NCI-H345 treated with DMSO at 0.1 percent for 48 hours (cell line): ENCODE results near the gene MLANA.
A peak's percentile ranks its signal among the peaks of the same experiment; 100 is the strongest.

ENCODE experiments used
- DNase-seq: peaks from one replicate; lab custom pipeline; 2025; ENCODE audit not compliant: unreplicated experiment; lab: John Stamatoyannopoulos, UW

The MLANA gene, protein sequence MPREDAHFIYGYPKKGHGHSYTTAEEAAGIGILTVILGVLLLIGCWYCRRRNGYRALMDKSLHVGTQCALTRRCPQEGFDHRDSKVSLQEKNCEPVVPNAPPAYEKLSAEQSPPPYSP

DNA sequence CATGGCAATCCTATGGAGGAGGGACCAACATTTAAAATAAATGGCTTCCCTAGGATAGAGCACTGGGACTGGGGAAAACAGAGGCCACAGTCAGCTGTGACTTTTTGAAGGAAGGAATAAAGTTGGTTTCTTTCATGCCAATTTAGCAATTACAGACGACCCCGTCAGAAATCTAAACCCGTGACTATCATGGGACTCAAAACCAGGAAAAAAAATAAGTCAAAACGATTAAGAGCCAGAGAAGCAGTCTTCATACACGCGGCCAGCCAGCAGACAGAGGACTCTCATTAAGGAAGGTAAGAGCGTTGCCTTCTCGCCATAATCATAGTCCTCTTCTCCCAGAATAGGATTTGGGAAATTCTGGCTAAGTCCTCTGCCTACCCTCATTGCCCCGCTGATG lies at the start of gene MLANA:
Gene MLANA, plus strand, starts transcription at position 249 of the 400 bp plus-strand sequence. CDS start 1,586 bp downstream, outside the sequence.
- DNase-seq = no peak

DNA sequence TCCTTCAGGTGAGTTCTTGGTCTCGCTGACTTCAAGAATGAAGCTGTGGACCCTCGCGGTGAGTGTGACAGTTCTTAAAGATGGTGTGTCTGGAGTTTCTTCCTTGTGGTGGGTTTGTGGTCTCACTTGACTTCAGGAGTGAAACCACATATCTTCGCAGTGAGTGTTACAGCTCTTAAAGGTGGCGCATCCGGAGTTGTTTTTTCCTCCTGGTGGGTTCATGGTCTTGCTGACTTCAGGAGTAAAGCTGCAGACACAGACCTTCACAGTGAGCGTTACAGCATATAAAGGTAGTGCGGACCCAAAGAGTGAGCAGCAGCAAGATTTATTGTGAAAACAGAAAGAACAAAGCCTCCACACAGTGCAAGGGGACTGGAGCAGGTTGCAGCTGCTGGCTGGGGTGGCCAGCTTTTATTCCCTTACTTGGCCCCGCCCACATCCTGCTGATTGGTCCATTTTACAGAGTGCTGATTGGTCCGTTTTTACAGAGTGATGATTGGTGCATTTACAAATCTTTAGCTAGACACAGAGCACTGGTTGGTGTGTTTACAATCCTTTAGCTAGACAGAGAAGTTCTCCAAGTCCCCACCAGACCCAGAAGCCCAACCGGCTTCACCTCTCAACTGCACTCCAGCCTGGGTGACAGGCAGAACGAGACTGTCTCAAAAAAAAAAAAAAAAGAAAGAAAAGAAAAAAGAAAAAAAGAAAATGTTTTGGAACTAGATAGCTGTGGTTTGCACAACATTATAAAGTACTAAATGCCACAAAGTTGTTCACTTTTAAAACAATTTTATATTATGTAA lies 48.7 kb upstream of the MLANA start:
- no peak for DNase-seq

- DNase-seq = no peak
Measured at GRCh38 chr9:5842929-5843793, 47.5 kb upstream of the MLANA start.

DNA sequence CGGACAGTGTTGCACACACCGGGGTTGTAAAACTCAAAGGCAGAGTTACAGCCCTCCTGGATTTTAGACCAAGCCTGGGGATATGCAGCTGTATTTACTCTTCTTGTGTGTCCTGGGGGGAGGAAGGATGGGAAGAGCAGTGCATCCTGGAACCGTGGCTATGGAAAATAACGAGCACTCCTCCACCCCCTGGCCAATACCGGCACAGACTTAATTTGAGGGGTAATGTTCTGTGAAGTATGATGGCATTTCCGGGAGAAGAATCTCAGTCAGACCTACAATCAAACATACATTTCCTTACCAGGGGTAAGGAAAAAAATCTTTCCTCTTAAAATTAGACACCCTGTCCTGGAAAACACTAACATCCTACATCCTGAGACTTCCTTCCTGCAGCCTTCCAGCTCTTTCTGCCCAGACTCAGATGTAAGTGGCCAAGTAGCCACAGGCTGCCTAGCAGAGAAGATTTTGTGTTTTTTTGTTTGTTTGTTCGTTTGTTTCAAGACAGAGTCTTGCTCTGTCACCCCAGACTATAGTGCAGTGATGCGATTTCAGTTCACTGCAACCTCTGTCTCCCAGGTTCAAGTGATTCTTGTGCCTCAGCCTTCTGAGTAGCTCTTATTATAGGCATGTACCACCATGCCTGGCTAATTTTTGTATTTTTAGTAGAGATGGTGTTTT lies 46.8 kb upstream of the MLANA start:
- peak; percentile 56 for DNase-seq

DNA sequence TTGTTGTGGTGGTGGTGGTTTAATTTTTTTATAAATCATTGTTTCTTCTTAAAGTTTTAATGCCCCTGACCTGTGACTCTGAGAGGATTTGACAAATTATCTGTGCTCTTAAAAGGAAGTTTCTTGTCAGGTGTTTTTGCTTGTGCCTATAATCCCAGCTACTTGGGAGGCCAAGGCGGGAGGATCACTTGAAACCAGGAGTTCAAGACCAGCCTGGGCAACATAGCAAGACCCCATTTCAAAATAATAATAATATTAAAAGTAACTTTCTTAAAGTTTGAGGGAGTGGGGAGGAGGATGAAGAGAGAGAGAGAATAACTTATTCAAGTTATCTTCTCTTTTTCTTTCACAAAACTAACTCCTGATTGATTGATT lies 45.5 kb upstream of the MLANA start:
- DNase-seq = no peak

DNA sequence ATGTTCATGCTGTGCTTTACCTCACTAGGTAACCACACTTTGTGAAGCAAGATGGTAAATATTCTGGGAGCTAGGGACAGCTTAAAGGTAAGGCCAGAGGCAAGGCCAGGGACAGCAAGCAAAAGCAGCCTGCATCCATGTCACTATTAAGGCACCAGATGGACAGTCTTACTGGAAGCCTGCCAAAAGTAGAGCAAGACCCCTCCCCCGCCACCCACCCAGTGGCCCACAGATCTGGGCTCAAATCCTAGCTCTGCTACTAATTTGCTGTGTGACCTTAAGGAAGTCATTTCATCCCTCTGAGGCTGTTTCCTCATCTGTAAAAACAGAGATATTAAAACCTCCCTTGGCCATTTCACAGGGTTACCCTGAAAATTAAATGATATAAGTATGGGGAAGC lies 44.6 kb upstream of the MLANA start:
- no peak for DNase-seq

DNA sequence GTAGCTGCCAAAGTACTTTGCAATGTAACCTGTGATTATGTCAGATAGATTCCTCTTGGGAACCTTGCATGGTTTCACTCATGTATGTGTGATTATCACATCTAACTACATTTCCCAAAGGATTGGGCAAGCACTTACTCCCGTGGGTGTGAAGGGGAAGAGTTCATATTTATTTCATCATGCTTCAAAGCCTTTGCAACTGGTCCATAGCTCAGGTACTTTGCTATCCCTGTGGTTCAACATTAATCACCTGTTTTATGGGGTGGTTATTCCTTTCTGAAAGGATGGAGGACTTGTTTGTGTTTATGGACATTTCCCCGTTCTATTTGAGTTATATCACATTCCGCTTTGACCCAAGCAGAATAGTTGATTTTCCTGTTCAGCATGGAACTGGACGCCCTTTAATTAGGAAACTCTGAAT lies 44.2 kb upstream of the MLANA start:
- no peak for DNase-seq

DNA sequence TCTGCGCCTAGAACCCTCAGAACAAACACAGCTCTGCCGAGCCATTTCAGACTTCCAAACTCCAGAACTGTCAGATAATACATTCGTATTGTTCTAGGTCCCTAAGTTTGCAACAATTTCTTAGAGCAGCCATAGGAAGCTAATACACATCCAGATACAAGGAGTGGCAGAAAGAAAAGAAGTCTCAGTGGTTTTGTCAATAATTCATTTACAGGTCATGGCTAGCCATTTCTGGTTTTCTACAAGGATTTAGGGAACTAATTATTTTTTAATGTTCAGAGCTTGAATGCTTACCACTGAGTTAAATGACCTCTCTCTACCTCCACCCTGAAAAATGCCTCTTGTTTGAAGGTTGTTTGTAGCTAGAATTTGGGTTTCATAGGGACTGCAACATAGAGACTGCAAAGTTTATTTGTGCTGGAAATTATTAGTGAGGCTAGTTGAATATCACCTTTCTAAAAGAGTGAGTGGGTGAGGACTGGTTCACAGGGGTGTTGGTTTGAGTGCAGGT lies 42.3 kb upstream of the MLANA start:
- no peak for DNase-seq

DNA sequence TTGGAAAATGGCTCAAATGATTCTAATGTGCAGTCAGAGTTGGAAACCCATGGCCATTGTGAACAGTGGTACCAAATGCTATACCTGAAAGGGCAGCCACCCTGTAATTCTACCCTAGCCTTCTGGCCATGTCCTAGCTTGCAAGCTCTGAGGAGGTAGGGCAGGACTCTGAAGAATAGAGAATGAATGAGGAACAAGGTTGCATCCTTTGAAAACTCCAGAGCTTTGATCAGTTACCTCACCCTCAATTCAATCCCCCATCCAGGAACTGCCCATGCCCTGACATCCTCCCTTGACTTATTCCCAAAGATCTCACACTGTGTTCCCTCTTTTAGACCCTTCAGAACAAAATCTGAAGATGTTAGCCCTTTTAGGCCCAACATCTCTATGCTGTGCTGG lies 40.0 kb upstream of the MLANA start:
- DNase-seq = no peak

DNA sequence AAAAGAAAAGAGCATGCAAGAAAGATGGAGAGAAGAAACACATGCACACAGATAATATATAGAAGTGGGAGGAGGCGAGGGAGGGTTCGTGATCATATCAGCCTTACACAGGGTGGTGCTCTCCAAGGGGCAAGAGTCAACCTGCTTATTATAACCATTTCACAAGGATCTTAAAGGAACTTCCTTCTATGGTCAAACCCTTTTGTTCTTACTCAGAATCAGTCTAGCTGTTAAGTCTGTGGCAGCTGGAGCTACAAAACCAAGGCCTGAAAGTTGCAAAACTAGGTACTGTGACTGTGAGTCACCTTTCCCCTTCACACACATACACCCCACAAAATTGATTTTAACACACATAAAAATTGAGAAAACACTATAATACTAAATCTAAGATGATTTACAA lies 39.2 kb upstream of the MLANA start:
- no peak for DNase-seq

GRCh38 chr9:5852987-5853386 lies 37.7 kb upstream of the MLANA start:
- DNase-seq = no peak

- DNase-seq = no peak
Measured at GRCh38 chr9:5853617-5854016, 37.1 kb upstream of the MLANA start.

DNA sequence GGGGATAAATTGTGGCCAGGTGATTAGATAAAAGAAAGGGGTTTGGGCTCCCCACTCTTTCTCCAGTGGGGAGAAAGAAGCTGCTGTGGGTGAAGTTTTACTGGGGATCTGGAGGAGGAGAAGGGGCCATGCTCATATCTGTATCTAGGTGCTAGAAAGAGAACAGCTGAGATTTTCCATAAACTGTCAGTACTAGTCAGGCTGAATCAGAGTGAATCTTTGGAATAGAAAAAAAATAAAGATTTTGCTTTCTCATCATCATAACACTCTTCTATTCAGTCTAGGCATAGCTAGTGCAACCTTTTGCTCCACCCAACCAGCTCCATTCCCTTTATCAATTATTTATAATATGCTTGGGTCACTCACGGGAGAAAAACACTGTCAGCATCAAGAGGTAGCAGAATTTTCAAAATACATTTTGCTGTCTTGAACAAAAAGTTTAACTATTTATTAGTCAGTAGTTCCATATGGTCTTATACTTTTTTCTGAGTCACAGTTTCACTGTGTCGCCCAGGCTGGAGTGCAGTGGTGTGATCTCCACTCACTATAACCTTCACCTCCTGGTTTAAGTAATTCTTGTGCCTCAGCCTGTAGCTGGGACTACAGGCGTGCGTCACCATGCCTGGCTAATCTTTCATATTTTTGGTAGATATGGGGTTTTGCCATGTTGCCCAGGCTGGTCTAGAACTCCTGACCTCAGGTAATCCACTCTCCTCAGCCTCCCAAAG lies 36.5 kb upstream of the MLANA start:
- no peak for DNase-seq

GRCh38 chr9:5857928-5858327 lies 32.8 kb upstream of the MLANA start:
- no peak for DNase-seq

DNA sequence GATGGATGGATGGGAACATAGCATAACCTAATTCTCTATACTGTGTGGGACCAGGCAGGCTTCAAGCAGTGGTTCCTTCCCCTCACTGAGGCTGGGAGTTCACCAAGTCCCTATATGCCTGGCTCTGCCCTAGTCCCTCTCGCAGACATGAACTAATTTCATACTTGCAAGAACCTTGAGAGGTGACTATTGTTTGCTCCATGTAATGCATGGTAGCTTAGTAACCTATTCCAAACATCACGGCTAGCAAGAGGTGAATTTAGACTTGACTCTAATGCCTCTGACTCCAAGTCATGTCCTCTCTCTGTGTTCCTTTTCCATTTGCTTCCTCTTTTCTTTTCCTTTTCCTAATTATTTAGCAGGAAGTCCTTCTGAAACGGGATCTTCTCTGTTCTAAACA lies 31.9 kb upstream of the MLANA start:
- DNase-seq = no peak

- no peak for DNase-seq
Measured at GRCh38 chr9:5863092-5863746, 27.5 kb upstream of the MLANA start.

DNA sequence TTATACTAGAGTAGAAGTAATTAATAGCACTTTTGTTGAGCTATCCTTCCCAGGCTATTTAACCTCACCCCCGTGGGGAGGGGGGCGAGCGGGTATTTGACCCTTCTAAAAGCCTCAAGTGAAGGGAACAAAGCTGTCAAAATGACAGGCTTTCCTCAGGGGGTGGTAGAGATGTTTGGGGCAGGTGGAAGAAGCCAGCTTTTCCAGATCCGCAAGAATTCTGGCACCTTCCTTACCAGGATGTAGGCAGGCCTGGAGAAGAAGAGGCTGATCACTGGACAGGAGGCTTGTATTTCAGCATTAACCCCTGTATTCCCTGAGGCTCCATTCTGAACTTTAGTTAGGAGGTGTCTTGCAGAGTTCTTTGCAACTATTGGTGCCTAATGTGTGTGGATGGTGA lies 26.2 kb upstream of the MLANA start:
- DNase-seq = no peak

- DNase-seq = no peak
Measured at GRCh38 chr9:5866272-5866671, 24.4 kb upstream of the MLANA start.

DNA sequence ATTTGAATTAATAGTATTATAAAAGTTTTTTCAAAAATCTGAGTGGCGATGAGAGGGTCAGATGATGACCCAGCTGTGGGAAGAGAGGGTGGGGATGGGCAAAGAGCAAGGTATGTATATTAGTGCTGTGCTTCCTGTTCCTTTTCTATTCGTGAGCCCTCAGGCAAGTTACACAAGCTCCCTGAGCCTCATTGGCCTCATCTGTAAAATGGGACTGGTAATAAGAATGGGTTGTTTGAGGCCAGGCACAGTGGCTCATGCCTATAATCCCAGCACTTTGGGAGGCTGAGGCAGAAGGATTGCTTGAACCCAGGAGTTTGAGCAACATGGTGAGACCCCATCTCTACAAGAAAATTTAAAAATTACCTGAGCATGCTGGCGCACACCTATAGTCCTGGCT lies 24.0 kb upstream of the MLANA start:
- no peak for DNase-seq

DNA sequence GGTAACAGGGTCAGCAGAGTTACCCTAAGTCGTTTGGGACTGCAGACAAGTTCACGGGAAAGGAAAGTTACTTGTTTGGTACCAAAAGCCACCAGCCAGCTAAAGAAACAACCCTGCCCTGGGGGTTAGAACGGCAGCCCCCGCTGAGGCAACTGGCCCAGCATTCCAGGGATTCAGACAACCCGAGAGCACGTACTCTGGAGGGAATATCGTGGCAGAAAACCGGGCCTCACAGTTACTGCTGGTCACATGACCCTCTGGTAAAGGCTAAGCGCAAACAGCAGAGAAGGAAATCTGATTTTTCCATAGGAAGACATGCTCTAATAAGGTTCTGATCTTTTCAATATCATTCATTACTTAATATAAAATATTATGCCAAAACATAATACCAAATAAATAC lies 22.5 kb upstream of the MLANA start:
- no peak for DNase-seq
